GM12878 (cell line): ENCODE data around the gene TNFRSF14. TPM values are rescaled to one million over a fixed set of nuclear protein-coding genes. Genes with fewer than 3 reads are reported as not detected.

Source experiments
- ASH2L ChIP-seq: fragments of 300-600, 200-600 bp; sonication (generic); IDR thresholded peaks from 2 replicates; pipeline ENCODE4 v1.6.1; 2017; ENCODE audit warnings: low read depth, mild to moderate bottlenecking, borderline replicate concordance
- ATF3 ChIP-seq: IDR thresholded peaks from 2 replicates; pipeline ENCODE4 v1.6.1; 2011; ENCODE audit warnings: low read depth, mild to moderate bottlenecking, low read length, moderate library complexity, borderline replicate concordance; ENCODE audit errors: extremely low read depth
- CBFB ChIP-seq: IDR thresholded peaks from 2 replicates; pipeline ENCODE4 v1.6.1; 2016; ENCODE audit warnings: antibody characterized with exemption, low read depth
- CHD2 ChIP-seq: IDR thresholded peaks from 2 replicates; pipeline ENCODE4 v1.6.1; 2011; ENCODE audit warnings: low read depth, low read length, improper control_type of control experiment, borderline replicate concordance
- FOS ChIP-seq: IDR thresholded peaks from 3 replicates; pipeline ENCODE4 v1.6.1; 2011; ENCODE audit warnings: borderline replicate concordance; ENCODE audit not compliant: insufficient read length; ENCODE audit errors: extremely low read depth
- HDAC2 ChIP-seq: fragments of 200-600 bp; sonication (generic); IDR thresholded peaks from 2 replicates; pipeline ENCODE4 v1.6.1; 2017
- JUNB ChIP-seq: IDR thresholded peaks from 2 replicates; pipeline ENCODE4 v1.6.1; 2016; ENCODE audit warnings: antibody characterized with exemption, mild to moderate bottlenecking
- KLF5 ChIP-seq: fragments of 450-650 bp; IDR thresholded peaks from 2 replicates; pipeline ENCODE4 v1.6.1; 2014; ENCODE audit warnings: mild to moderate bottlenecking; ENCODE audit not compliant: partially characterized antibody
- MEF2A ChIP-seq: IDR thresholded peaks from 2 replicates; pipeline ENCODE4 v1.6.1; 2011; ENCODE audit warnings: low read depth, mild to moderate bottlenecking, low read length, moderate library complexity; ENCODE audit not compliant: insufficient read depth
- NBN ChIP-seq: fragments of 450-650 bp; IDR thresholded peaks from 2 replicates; pipeline ENCODE4 v1.6.1; 2016
- NR2C1 ChIP-seq: fragments of 450-650 bp; IDR thresholded peaks from 2 replicates; pipeline ENCODE4 v1.6.1; 2017; ENCODE audit warnings: antibody characterized with exemption, mild to moderate bottlenecking, moderate library complexity
- PAX5 ChIP-seq: IDR thresholded peaks from 2 replicates; pipeline ENCODE4 v1.6.1; 2011; ENCODE audit warnings: low read depth, low read length, borderline replicate concordance
- POLR2AphosphoS5 ChIP-seq: IDR thresholded peaks from 2 replicates; pipeline ENCODE4 v1.6.1; 2011; ENCODE audit warnings: mild to moderate bottlenecking, low read length, inconsistent platforms
- REST ChIP-seq: IDR thresholded peaks from 2 replicates; pipeline ENCODE4 v1.6.1; 2012; ENCODE audit warnings: mild to moderate bottlenecking, low read depth, low read length
- SMARCA5 ChIP-seq: fragments of 450-650 bp; IDR thresholded peaks from 2 replicates; pipeline ENCODE4 v1.6.1; 2017; ENCODE audit warnings: mild to moderate bottlenecking
- SMC3 ChIP-seq: IDR thresholded peaks from 2 replicates; pipeline ENCODE4 v1.6.1; 2011; ENCODE audit warnings: low read length, improper control_type of control experiment, borderline replicate concordance
- SP1 ChIP-seq: IDR thresholded peaks from one replicate; pipeline ENCODE4 v1.6.1; 2011; ENCODE audit warnings: low read depth, low read length
- SUPT20H ChIP-seq: IDR thresholded peaks from 2 replicates; pipeline ENCODE4 v1.6.1; 2011; ENCODE audit warnings: low read depth, mild to moderate bottlenecking, low read length, moderate library complexity, borderline replicate concordance; ENCODE audit not compliant: control insufficient read depth
- TARDBP ChIP-seq: IDR thresholded peaks from 2 replicates; pipeline ENCODE4 v1.6.1; 2016; ENCODE audit warnings: borderline replicate concordance
- polyA plus RNA-seq, 11 experiments: library from polyadenylated mRNA; depleted of rRNA in 4 of 11; unstranded in 6 of 11; stranded (reverse) in 5 of 11; fragments of >200 nt; fragmentation: Nextera tagmentation in 4 of 11; fragmentation: Illumina TruSeq in 1 of 11; extraction: Ambion mirVana in 4 of 11; extraction: Trizol in 1 of 11; gene quantifications; 1 replicate in 1 of 11; 2 replicates in 10 of 11; pipeline versions ENCODE4 v1.2.1 to v1.2.3, GENCODE V29; 2011 to 2016; ENCODE audit warnings: inconsistent platforms in 2 of 11, missing spikeins in 2 of 11, low read depth in 1 of 11
- total RNA-seq, 4 experiments: library from RNA; depleted of rRNA in 3 of 4; stranded (reverse); fragments of >200 nt in 3 of 4; fragmentation: Illumina TruSeq in 1 of 4; extraction: Trizol in 1 of 4; gene quantifications; 2 replicates each; pipeline versions ENCODE4 v1.2.1 to v1.2.3, GENCODE V29; 2013 to 2021
- TF ChIP-seq, protein P1 (sequence below): fragments of 450-650 bp; IDR thresholded peaks from 2 replicates; pipeline ENCODE4 v1.6.1; 2016; ENCODE audit warnings: mild to moderate bottlenecking
- TF ChIP-seq, protein P2 (sequence below): IDR thresholded peaks from 2 replicates; pipeline ENCODE4 v1.6.1; 2012; ENCODE audit warnings: low read length, inconsistent platforms
- TF ChIP-seq, protein P3 (sequence below): IDR thresholded peaks from 2 replicates; pipeline ENCODE4 v1.6.1; 2011; ENCODE audit warnings: borderline replicate concordance, low read depth, mild to moderate bottlenecking, moderate library complexity, mixed read lengths, low read length; ENCODE audit not compliant: insufficient read depth; ENCODE audit errors: extremely low read length
- TF ChIP-seq, protein P4 (sequence below): IDR thresholded peaks from 2 replicates; pipeline ENCODE4 v1.6.1; 2012; ENCODE audit warnings: low read depth, low read length, improper control_type of control experiment

The TNFRSF14 gene
- total and polyA plus RNA-seq, 10 of the 15 experiments (the other 5 are each of a cell fraction or from before 2014, with no cell fraction given), result 0.43 to 114 (median 41.5) TPM

GRCh38 chr1:2526824-2527555 is 29.2 kb upstream of the TNFRSF14 start (continued):
- TF ChIP-seq ATF3 (no peak), SMARCA5 (no peak), TARDBP (no peak), SP1 (no peak), MEF2A (no peak), NR2C1 (no peak), CHD2 (no peak), PAX5 (peak; percentile 44; the same call in 1 of the 2 replicates), SUPT20H (no peak), REST (no peak), JUNB (no peak; the same call in 1 of the 2 replicates), FOS (no peak), CBFB (no peak), KLF5 (no peak), NBN (0 out of 2 replicates have a peak, but pooled peaks have one; percentile 49), POLR2AphosphoS5 (no peak), SMC3 (no peak), HDAC2 (no peak), ASH2L (no peak)
- TF ChIP-seq, protein P1, sequence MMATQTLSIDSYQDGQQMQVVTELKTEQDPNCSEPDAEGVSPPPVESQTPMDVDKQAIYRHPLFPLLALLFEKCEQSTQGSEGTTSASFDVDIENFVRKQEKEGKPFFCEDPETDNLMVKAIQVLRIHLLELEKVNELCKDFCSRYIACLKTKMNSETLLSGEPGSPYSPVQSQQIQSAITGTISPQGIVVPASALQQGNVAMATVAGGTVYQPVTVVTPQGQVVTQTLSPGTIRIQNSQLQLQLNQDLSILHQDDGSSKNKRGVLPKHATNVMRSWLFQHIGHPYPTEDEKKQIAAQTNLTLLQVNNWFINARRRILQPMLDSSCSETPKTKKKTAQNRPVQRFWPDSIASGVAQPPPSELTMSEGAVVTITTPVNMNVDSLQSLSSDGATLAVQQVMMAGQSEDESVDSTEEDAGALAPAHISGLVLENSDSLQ, result peak; percentile 48; the same call in 1 of the 2 replicates
- TF ChIP-seq, protein P2, sequence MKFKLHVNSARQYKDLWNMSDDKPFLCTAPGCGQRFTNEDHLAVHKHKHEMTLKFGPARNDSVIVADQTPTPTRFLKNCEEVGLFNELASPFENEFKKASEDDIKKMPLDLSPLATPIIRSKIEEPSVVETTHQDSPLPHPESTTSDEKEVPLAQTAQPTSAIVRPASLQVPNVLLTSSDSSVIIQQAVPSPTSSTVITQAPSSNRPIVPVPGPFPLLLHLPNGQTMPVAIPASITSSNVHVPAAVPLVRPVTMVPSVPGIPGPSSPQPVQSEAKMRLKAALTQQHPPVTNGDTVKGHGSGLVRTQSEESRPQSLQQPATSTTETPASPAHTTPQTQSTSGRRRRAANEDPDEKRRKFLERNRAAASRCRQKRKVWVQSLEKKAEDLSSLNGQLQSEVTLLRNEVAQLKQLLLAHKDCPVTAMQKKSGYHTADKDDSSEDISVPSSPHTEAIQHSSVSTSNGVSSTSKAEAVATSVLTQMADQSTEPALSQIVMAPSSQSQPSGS, result no peak
- TF ChIP-seq, protein P3, sequence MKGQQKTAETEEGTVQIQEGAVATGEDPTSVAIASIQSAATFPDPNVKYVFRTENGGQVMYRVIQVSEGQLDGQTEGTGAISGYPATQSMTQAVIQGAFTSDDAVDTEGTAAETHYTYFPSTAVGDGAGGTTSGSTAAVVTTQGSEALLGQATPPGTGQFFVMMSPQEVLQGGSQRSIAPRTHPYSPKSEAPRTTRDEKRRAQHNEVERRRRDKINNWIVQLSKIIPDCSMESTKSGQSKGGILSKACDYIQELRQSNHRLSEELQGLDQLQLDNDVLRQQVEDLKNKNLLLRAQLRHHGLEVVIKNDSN, result peak; percentile 74
- TF ChIP-seq, protein P4, sequence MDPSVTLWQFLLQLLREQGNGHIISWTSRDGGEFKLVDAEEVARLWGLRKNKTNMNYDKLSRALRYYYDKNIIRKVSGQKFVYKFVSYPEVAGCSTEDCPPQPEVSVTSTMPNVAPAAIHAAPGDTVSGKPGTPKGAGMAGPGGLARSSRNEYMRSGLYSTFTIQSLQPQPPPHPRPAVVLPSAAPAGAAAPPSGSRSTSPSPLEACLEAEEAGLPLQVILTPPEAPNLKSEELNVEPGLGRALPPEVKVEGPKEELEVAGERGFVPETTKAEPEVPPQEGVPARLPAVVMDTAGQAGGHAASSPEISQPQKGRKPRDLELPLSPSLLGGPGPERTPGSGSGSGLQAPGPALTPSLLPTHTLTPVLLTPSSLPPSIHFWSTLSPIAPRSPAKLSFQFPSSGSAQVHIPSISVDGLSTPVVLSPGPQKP, result no peak
